ENCODE data around the gene IPO9.

IPO9 gene

GRCh38 chr1:201886103-201886885, 57.3 kb downstream of the IPO9 start:
- no peak for DNase-seq (ENCODE audit: low read depth in 4 of 4, low spot score in 1 of 4)

GRCh38 chr1:201887116-201887866, 58.3 kb downstream of the IPO9 start:
- DNase-seq (ENCODE audit: low read depth in 4 of 4, low spot score in 1 of 4) = no peak

- no peak for DNase-seq (ENCODE audit: low read depth in 4 of 4, low spot score in 1 of 4)
Observed at GRCh38 chr1:201888282-201889089, 59.5 kb downstream of the IPO9 start, which contains the start of gene SHISA4. Gene SHISA4 (plus strand): TSS chr1:201888898. CDS start chr1:201888995, 97 bp downstream.

- no peak for DNase-seq (ENCODE audit: low read depth in 4 of 4, low spot score in 1 of 4)
Observed at GRCh38 chr1:201889090-201889968, 60.4 kb downstream of the IPO9 start.

DNA sequence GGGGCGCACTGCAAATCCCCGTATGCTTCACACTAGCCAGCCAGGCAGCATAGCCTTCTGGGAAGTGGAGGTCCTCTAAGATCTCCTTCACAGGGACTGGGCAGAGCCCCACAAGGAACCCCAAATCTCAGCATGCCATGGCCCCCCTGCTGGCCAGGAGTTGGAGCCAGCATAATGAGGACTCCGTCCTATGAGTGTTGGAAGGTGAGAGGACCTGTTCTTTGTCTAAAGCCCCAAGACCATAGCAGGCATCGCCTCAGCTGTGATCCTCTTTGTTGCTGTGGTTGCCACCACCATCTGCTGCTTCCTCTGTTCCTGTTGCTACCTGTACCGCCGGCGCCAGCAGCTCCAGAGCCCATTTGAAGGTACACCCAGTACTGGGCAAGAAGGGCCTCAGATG, 61.3 kb downstream of the IPO9 start:
- DNase-seq (ENCODE audit: low read depth in 4 of 4, low spot score in 1 of 4) = no peak

DNA sequence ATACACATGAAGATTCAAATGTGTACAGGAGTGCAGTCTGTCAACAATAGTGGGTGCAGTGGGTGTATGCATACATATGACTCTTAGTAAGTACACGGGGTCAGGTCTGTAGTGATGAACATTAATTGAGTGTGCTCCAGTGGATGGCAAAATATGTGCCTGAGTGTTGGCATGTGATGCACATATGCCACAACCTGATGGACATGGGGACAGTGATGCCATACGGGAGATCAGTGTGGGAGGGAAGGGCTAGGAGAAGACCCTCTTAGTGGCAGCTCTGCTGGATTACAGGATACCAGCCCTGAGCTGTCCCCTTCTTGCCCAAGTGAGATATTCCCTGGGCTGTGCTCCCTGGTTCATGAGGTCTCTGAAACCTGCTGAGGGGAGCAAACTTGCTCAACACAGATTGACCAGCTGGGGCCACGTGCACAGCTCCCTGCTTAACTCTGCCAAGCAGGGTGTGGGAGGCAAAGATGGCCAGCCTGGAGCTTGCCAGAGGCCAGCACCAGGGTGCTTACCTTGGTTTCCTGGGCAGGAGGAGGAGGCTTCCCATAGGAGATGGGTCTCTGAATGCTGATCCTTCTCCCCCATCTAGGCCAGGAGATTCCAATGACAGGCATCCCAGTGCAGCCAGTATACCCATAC, 62.0 kb downstream of the IPO9 start:
- no peak for DNase-seq (ENCODE audit: low read depth in 4 of 4, low spot score in 1 of 4)

GRCh38 chr1:201891451-201892045, 62.6 kb downstream of the IPO9 start:
- DNase-seq (ENCODE audit: low read depth in 4 of 4, low spot score in 1 of 4) = no peak

DNA sequence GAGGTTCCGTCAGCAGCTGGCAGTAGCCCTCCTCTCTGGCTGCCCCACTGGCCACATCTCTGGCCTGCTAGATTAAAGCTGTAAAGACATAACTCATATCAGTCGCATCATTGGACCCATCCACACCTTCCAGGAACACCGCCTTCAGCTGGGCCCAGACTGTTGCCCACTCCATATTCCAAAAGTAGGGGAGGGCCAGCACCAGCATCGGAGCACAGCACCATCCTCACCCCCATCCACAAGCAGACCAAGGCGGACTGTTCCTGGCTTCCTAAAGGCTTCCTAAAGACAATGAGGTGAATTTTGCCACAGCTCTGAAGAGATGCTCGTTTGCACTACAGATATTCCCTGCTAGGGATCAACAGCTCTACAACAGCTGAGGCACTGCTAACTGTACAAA, 63.3 kb downstream of the IPO9 start:
- no peak for DNase-seq (ENCODE audit: low read depth in 4 of 4, low spot score in 1 of 4)

DNA sequence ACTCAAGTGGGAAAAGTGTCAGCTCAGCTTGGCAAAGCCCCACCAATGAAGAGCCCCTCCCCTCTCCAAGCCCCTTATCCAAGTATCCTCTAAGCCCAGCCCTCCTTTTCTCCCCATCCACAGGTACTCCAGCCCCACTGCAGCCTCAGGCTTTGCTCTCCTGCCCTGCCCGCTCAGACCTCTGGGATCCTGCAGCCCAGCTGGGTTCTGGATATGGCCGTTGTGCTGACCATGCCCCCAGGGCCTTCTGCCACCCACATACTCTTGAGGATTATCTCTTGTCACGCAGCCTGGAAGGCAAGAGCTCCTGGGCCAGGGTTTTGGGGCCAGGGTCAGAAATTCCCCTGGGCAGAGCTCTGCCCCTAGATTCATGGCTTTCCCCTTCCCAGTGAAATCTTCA, 64.5 kb downstream of the IPO9 start:
- DNase-seq (ENCODE audit: low read depth in 4 of 4, low spot score in 1 of 4) = no peak

GRCh38 chr1:201894343-201895119, 65.6 kb downstream of the IPO9 start:
- no peak for DNase-seq (ENCODE audit: low read depth in 4 of 4, low spot score in 1 of 4)

- DNase-seq (ENCODE audit: low read depth in 4 of 4, low spot score in 1 of 4) = no peak
Observed at GRCh38 chr1:201895120-201895665, 66.2 kb downstream of the IPO9 start.

DNA sequence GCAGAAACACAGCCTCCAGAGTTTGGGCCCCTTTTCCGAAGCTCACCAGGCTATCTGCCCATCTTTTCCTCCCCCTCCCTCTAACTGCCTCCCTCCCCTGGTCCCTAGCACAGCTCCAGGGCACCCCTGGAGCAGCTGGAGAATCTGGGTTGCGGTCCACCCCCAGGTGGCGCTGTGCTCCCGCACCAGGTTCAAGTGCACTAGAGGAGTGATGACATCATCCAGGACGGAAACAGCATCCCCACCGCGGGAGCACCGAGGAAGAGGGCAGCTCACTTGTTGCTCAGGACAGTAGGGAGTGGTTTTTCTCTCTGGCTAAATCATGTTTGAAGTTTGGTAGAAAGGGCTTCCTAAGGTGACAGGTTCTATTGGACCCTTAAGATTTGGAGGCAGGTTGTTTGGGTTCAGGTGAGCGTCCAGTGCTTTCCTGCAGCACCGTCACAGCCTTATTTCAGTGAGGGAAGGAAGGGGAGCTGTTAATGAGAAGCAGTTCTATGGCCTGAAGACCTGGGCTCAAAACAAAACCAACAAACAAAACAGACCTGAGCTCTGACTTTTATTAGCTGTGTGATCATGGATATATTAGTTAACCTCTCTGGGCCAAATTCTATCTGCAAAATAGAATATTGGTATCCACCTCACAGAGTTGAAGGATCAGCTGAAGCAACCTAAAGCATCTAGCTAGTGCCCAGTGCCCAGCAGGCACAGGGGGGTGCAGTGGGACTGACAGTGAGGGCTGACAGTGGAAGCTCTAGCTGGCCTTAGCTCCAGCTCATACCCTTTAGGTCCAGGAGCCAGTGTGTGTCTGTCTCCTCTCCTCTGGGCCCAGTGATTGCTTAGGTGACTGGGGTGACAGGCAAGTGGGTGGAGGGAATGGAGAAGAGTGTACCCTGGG, 67.2 kb downstream of the IPO9 start:
- DNase-seq (ENCODE audit: low read depth in 4 of 4, low spot score in 1 of 4) = peak; percentile 52 to 78 (median 64)

DNA sequence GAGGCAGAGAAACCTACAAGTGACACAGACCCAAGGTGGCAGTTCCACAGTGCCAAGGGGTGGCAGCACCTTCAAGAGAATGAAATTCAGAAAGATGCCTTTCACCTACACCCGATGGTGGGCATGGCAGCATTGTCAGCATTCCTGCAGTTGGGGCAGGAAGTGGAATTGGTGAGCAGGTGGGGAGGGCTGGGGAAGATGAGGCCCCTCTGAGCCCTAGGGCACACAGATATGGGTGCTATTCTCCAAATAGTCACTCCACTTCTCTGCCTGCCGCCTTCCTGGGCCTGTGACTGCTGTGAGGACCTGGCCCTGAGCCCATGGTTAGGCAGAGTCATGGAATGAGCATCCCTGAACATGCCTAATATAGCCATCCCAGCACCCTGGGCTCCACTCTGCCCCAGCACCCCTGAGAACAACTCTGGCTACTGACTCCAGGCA, 68.0 kb downstream of the IPO9 start:
- DNase-seq (ENCODE audit: low read depth in 4 of 4, low spot score in 1 of 4) = no peak

- no peak for DNase-seq (ENCODE audit: low read depth in 4 of 4, low spot score in 1 of 4)
Observed at GRCh38 chr1:201898240-201898894, 69.4 kb downstream of the IPO9 start.

- no peak for DNase-seq (ENCODE audit: low read depth in 4 of 4, low spot score in 1 of 4)
Observed at GRCh38 chr1:201898992-201899391, 70.0 kb downstream of the IPO9 start.

- no peak for DNase-seq (ENCODE audit: low read depth in 4 of 4, low spot score in 1 of 4)
Observed at GRCh38 chr1:201899683-201900429, 70.9 kb downstream of the IPO9 start.
